GM12892 (cell line): ENCODE results near the gene ANGPTL8.

Source experiments
- POLR2A ChIP-seq: IDR thresholded peaks from 2 replicates; pipeline ENCODE4 v1.6.1; 2011; ENCODE audit warnings: low read depth, low read length, control low read depth
- POLR2AphosphoS5 ChIP-seq: IDR thresholded peaks from 2 replicates; pipeline ENCODE4 v1.6.1; 2011; ENCODE audit warnings: low read depth, low read length, control low read depth
- TAF1 ChIP-seq: IDR thresholded peaks from 2 replicates; pipeline ENCODE4 v1.6.1; 2011; ENCODE audit warnings: low read depth, mild to moderate bottlenecking, control low read depth, low read length, borderline replicate concordance

DNA sequence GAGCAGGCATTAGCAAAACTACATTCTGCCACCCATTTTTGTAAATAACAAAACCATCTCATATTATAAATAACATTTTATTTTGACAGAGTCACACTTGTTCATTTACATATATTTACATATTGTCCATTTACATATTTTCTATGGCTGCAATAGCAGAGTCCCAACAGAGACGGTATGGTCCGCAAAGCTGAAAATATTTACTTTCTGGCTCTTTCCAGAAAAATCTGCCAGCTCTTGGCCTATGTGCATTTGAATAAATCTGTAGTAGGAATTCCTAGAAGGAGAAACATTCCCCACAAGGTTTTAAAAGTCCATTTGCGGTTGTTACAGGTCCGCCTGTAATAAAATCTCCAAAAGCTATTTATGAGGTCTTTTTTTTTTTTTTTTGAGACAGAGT is 50.8 kb downstream of the ANGPTL8 start:
- no peak for TF ChIP-seq POLR2AphosphoS5
- no peak for TF ChIP-seq POLR2A
- no peak for TF ChIP-seq TAF1
